Measurements from ENCODE around the gene FOSB.

Gene FOSB

GRCh38 chr19:45524575-45525129, 56.9 kb downstream of the FOSB start:
- DNase-seq (ENCODE audit: low spot score) = no peak
